AG04450 (cell line): ENCODE measurements around the gene MSMO1. TPM values are rescaled to one million over a fixed set of nuclear protein-coding genes. Genes with fewer than 3 reads are reported as not detected.

Experiments
- CTCF ChIA-PET: fragments of 300-600, 350-600 bp; formaldehyde crosslinking; extraction: SDS; loops from one replicate; lab custom pipeline; 2022; ENCODE audit warnings: antibody characterized with exemption, inconsistent platforms; lab: Charles Lee
- POLR2A ChIA-PET: fragments of 350-600 bp; formaldehyde crosslinking; extraction: SDS; loops from one replicate; lab custom pipeline; 2021; ENCODE audit warnings: antibody characterized with exemption, inconsistent platforms; lab: Yijun Ruan, JAX
- DNase-seq: peaks from one replicate; pipeline ENCODE4 v3.0.0-alpha.2; 2011; ENCODE audit warnings: low read depth, low spot score
- H3K27ac ChIP-seq: one replicate; pipeline ENCODE4 v1.5.1; 2012; ENCODE audit warnings: low read depth, low read length, control low read depth
- H3K27me3 ChIP-seq: one replicate; pipeline ENCODE4 v1.6.0; 2012; ENCODE audit warnings: low read length; ENCODE audit not compliant: control insufficient read depth, insufficient read depth
- H3K4me3 ChIP-seq: 2 replicates; pipeline ENCODE4 v1.5.1; 2011; ENCODE audit warnings: mild to moderate bottlenecking, low read depth, low read length, control low read depth
- H3K9me3 ChIP-seq: 2 replicates; pipeline ENCODE4 v1.5.1; 2012; ENCODE audit warnings: low read length; ENCODE audit not compliant: control insufficient read depth, insufficient read depth
- CTCF ChIP-seq: IDR thresholded peaks from 2 replicates; pipeline ENCODE4 v1.5.1; 2011; ENCODE audit warnings: low read depth, low read length, control low read depth, inconsistent platforms
- polyA plus RNA-seq: library from polyadenylated mRNA; depleted of rRNA; stranded (reverse); fragments of >200 nt; gene quantifications from 2 replicates; pipeline ENCODE4 v1.2.3, GENCODE V29; 2011; rRNA removed
- small RNA-seq: library from RNA; depleted of rRNA; stranded (forward); fragments of <200 nt; gene quantifications from one replicate; pipeline ENCODE3, GENCODE V24; 2012; ENCODE audit warnings: low read depth; ENCODE audit not compliant: insufficient read length

The MSMO1 gene
- polyA plus RNA-seq, 1 experiment = 53.0 TPM

GRCh38 chr4:165384598-165384997 lies 57.1 kb downstream of the MSMO1 start:
- no peak overlapping the region for H3K4me3 ChIP-seq
- POLR2A ChIA-PET = no interaction called here
- H3K27me3 ChIP-seq = peaks cover 2% of the 10 kb centered on the region
- TF ChIP-seq CTCF = no peak
- no peaks in the 10 kb centered on the region for H3K9me3 ChIP-seq
- CTCF ChIA-PET = interaction anchor here (0.9 to 1.3 kb wide), 2 partner anchors 253 to 254 kb away, joined by 3 to 5 read pairs; no protein-coding TSS in a partner anchor
- H3K27ac ChIP-seq = no peak overlapping the region
- DNase-seq = no peak

GRCh38 chr4:165385126-165385525 lies 57.7 kb downstream of the MSMO1 start:
- Histone ChIP-seq H3K9me3 (no peaks in the 10 kb centered on the region), H3K4me3 (no peak overlapping the region), H3K27ac (no peak overlapping the region), H3K27me3 (peaks cover 2% of the 10 kb centered on the region)
- no peak for DNase-seq
- no peak for TF ChIP-seq CTCF
- ChIA-PET POLR2A (no interaction called here), CTCF (interaction anchor here (1.3 kb wide), 1 partner anchor 253 kb away, joined by 5 read pairs; no protein-coding TSS in a partner anchor)

- CTCF ChIA-PET = interaction anchor here (0.6 to 1.2 kb wide), 3 partner anchors 45 to 274 kb away, joined by 3 read pairs; partner anchors contain the start of gene TMEM192
- POLR2A ChIA-PET = no interaction called here
Measured at GRCh38 chr4:165386328-165386727, 58.9 kb downstream of the MSMO1 start.

GRCh38 chr4:165388756-165389155 lies 61.3 kb downstream of the MSMO1 start:
- Histone ChIP-seq H3K27ac (no peak overlapping the region), H3K9me3 (no peaks in the 10 kb centered on the region), H3K27me3 (no peaks in the 10 kb centered on the region), H3K4me3 (no peak overlapping the region)
- DNase-seq = no peak
- CTCF ChIA-PET = no interaction called here
- POLR2A ChIA-PET = no interaction called here
- no peak for TF ChIP-seq CTCF

More at GRCh38 chr4:165386328-165386727, 58.9 kb downstream of the MSMO1 start:
- no peak for TF ChIP-seq CTCF
- Histone ChIP-seq H3K27me3 (peaks cover 2% of the 10 kb centered on the region), H3K27ac (no peak overlapping the region), H3K9me3 (no peaks in the 10 kb centered on the region), H3K4me3 (no peak overlapping the region)
- no peak for DNase-seq

Small RNAs within 50 kb of the gene (small RNA-seq; reads per million reads assigned to genes)
- gene MIR578 = not detected

Other genes with a start within 250 kb of the MSMO1 start
- 15.3 and 15.8 TPM in 2 replicates for gene TMEM192, start 214.8 kb upstream of the MSMO1 start, polyA plus RNA-seq
- gene KLHL2, start 120.1 kb upstream of the MSMO1 start, polyA plus RNA-seq = 13.1 and 16.4 TPM in 2 replicates
- 8.0 and 11.8 TPM in 2 replicates for gene CPE, start 51.3 kb downstream of the MSMO1 start, polyA plus RNA-seq